Measurements from ENCODE around the gene MYLK. TPM values are rescaled to one million over a fixed set of nuclear protein-coding genes. Genes with fewer than 3 reads are reported as not detected.

The MYLK gene
- total and polyA plus RNA-seq, 7 donors = 3.2 to 13.7 (median 5.8) TPM

- no peak for DNase-seq
- H3K4me3 ChIP-seq = no peak overlapping the region
Measured at GRCh38 chr3:123632161-123632655, 251.9 kb downstream of the MYLK start.

GRCh38 chr3:123629747-123630047, 254.4 kb downstream of the MYLK start:
- ATAC-seq = no peak
- no peak for DNase-seq
- Histone ChIP-seq H3K4me1 (no peaks in the 10 kb centered on the region), H3K9me3 (no peaks in the 10 kb centered on the region), H3K4me3 (no peak overlapping the region), H3K27me3 (ENCODE audit: insufficient read depth in 3 of 3, low read length in 2 of 3) (no peaks in the 10 kb centered on the region), H3K36me3 (ENCODE audit: insufficient read depth in 1 of 2, low read depth in 1 of 2) (peaks cover 0 to 4% of the 10 kb centered on the region in 2 donors), H3K27ac (no peak overlapping the region)
- TF ChIP-seq CTCF (IDR thresholded peaks at IDR 0.05) = no peak
- intact Hi-C loops (cut with DNase I) = no loop called here
- 91 to 98% (median 91%) methylated on average over 4 of the region's 4 CpGs for WGBS, 3 donors

More at GRCh38 chr3:123632161-123632655, 251.9 kb downstream of the MYLK start:
- TF ChIP-seq CTCF (IDR thresholded peaks at IDR 0.05) = no peak
- Histone ChIP-seq H3K9me3 (no peaks in the 10 kb centered on the region), H3K27ac (no peak overlapping the region), H3K27me3 (ENCODE audit: insufficient read depth in 3 of 3, low read length in 2 of 3) (no peaks in the 10 kb centered on the region), H3K4me1 (no peaks in the 10 kb centered on the region), H3K36me3 (ENCODE audit: insufficient read depth in 1 of 2, low read depth in 1 of 2) (peaks cover 0 to 4% of the 10 kb centered on the region in 2 donors)
- intact Hi-C loops (cut with DNase I) = no loop called here
- WGBS, 3 donors = 37 to 47% (median 43%) methylated on average over 6 of the region's 6 CpGs
- ATAC-seq = no peak

- Histone ChIP-seq H3K4me1 (no peaks in the 10 kb centered on the region), H3K4me3 (no peak overlapping the region), H3K27ac (no peak overlapping the region), H3K9me3 (no peaks in the 10 kb centered on the region), H3K36me3 (ENCODE audit: insufficient read depth in 1 of 2, low read depth in 1 of 2) (peaks cover 0 to 4% of the 10 kb centered on the region in 2 donors), H3K27me3 (ENCODE audit: insufficient read depth in 3 of 3, low read length in 2 of 3) (no peaks in the 10 kb centered on the region)
- ATAC-seq (no peak), DNase-seq (no peak)
- intact Hi-C loops (cut with DNase I) = no loop called here
- 92 to 93% (median 92%) methylated on average over 22 of the region's 22 CpGs for WGBS, 3 donors
- no peak for TF ChIP-seq CTCF (IDR thresholded peaks at IDR 0.05)
Measured at GRCh38 chr3:123628996-123629746, 255.0 kb downstream of the MYLK start.

- no peaks in the 10 kb centered on the region for H3K9me3 ChIP-seq
- H3K4me1 ChIP-seq = no peaks in the 10 kb centered on the region
- 80 to 87% (median 83%) methylated on average over 6 of the region's 6 CpGs for WGBS, 3 donors
- intact Hi-C loops (cut with DNase I) = no loop called here
- ATAC-seq (no peak), DNase-seq (no peak)
- no peak overlapping the region for H3K27ac ChIP-seq
- H3K36me3 ChIP-seq (ENCODE audit: insufficient read depth in 1 of 2, low read depth in 1 of 2) = peaks cover 0 to 4% of the 10 kb centered on the region in 2 donors
- TF ChIP-seq CTCF (IDR thresholded peaks at IDR 0.05) = no peak
- no peaks in the 10 kb centered on the region for H3K27me3 ChIP-seq (ENCODE audit: insufficient read depth in 3 of 3, low read length in 2 of 3)
- no peak overlapping the region for H3K4me3 ChIP-seq
Measured at GRCh38 chr3:123627673-123628670, 256.2 kb downstream of the MYLK start.
